GM19035 (cell line): ENCODE measurements around the gene BICDL2.

Experiments
- ATAC-seq: cut with Tn5 transposase; IDR thresholded peaks from one replicate; pipeline ENCODE4 v1.9.1; 2021; ENCODE audit not compliant: unreplicated experiment

BICDL2 gene

DNA sequence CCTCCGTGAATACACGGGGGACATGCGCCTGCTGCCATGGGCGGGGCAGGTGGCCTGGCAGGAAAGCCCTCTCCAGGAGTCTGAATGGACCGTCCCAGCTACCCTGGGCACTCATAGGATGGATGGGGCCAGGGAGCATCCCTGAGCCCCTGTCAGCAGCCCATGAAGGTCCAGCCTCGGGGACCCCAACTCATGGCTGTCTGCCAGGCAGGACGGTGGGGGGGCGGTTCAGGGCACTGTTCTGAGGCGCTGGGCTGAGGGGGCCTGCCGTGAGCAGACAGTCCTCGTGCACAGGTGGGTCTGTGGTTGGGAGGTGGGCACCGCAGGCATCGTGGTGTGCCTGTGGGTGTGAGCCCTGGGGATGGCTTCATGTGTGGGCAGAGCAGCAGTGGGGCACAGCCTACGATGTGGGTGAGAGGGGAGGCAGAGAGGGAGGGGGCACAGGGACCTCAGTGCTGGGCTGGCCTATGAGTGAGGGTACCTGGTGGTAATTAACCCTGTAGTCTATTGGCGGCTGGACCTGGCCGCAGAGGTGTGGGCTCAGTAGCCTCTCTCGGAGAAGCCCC is 50.0 kb downstream of the BICDL2 start:
- no peak for ATAC-seq

DNA sequence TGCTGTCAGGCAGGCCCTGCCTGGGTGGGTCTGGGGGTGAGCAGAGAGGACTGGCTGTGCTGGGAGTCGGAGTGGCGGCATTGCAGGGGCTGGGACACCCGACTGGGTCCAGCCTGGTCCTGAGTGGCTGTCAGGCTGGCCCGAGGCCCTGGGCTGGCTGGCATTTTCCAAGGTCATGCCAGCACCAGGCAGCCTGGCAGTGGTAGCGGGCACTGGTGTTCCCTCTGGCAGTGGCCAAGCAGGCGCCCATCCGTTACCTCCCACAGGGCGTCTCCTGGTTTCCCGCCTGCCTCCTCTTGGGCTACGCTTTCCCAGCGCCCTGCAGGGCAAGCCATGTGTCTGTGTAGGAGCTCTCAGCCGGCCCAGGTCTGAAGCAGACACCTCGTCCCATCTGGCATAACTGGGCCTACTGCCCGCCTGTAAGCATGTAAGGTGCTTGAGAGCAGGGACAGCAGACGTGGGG is 50.8 kb downstream of the BICDL2 start:
- no peak for ATAC-seq

DNA sequence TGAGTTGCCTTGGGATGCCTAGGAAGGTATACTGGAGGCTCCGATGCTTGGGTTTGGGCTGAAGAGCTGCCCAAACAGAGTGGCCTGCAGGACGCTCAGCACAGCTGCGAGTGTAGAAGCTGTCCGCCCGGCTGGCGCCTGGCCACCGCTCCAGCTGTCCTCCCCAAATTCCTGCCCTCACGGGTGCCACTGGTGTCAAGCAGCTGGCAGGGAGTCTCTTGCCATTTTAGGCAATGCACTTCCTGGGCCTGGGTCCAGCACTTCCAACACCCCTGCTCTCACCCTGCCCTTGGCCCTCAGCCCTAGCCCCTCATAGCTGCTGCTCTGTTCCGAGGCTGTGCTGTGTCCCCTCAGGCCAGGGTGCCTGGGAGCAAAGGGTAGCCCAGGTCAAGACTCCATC is 51.3 kb downstream of the BICDL2 start:
- ATAC-seq: no peak

DNA sequence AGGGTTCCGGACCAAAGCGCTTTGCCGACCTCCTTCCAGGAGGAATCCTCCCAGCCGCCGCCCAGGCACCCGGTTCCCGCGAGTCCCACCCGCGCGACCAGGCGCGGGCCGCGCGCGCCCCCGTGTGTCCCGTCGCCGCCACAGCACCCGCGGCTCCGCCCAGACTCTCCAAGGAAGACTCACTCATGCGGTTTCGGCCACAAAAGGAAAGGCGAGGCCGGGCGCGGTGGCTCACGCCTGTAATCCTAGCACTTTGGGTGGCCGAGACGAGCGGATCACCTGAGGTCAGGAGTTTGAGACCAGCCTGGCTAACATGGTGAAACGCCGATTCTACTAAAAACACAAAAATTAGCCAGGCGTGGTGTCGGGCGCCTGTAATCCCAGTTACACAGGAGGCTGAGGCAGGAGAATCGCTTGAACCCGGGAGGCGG is 53.0 kb downstream of the BICDL2 start:
- ATAC-seq: no peak

DNA sequence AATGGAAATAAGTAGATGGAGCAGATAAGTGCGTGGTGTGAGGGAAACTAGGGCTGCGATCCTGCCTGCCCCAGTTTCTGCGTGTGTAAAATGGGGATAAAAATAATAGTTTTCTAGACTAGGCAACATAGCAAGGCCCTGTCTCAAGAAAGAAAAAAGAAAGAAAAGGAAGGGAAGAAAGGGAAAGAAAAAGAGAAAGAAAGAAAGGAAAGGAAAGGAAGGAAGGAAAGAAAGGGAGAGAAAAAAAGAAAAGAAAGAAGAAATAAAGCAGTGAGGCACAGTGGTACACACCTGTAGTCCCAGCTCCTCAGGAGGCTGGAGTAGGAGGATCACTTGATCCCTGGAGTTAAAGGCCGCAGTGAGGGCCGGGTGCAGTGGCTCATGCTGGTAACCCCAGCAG is 54.3 kb downstream of the BICDL2 start:
- no peak for ATAC-seq

DNA sequence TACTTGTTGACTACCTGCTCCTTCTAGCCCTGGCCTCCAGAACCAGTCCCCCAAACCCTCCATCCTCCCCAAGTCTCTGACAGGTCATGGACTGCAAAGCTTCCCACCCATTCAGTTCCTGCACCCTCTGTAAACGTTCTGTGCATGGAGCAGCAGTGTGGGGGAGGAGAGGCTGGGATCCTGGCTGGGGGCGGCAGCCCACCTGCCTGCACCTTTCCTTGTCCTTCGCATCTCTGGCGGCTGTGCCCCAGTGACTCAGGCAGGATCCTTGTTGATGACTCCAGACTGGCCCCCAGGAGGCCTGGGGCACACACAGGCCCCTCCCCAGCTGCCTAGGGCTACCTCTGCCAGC is 54.9 kb downstream of the BICDL2 start:
- ATAC-seq: no peak

DNA sequence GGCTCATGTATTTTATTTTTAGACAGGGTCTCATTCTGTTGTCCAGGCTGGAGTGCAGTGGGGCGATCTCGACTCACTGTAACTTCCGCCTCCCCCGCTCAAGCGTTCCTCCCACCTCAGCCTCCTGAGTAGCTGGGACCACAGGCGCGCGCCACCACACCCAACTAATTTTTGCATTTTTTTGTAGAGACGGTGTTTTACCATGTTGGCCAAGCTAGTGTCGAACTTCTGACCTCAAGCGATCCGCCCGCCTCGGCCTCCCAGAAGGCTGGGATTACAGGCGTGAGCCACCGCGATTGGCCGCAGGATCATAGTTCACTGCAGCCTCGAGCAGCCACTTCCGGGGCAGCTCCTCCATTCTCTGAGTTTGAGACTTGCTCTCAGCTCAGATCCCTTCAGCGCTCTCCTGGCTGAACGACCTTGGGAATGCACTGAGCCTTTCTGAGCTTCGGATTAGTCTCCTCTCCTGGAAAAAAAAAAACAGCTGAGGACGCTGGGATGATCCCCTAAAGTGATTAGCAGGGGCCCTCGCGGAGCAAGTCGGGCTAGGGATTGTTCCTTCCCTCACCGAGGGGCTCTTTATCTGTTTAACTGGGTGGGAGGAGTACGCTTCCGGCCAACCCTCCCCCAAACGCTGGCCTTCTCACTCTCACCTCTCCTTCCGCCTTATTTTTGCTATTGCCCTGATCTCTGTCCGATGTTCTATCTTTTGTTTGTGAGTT is 55.4 kb downstream of the BICDL2 start:
- ATAC-seq: no peak

DNA sequence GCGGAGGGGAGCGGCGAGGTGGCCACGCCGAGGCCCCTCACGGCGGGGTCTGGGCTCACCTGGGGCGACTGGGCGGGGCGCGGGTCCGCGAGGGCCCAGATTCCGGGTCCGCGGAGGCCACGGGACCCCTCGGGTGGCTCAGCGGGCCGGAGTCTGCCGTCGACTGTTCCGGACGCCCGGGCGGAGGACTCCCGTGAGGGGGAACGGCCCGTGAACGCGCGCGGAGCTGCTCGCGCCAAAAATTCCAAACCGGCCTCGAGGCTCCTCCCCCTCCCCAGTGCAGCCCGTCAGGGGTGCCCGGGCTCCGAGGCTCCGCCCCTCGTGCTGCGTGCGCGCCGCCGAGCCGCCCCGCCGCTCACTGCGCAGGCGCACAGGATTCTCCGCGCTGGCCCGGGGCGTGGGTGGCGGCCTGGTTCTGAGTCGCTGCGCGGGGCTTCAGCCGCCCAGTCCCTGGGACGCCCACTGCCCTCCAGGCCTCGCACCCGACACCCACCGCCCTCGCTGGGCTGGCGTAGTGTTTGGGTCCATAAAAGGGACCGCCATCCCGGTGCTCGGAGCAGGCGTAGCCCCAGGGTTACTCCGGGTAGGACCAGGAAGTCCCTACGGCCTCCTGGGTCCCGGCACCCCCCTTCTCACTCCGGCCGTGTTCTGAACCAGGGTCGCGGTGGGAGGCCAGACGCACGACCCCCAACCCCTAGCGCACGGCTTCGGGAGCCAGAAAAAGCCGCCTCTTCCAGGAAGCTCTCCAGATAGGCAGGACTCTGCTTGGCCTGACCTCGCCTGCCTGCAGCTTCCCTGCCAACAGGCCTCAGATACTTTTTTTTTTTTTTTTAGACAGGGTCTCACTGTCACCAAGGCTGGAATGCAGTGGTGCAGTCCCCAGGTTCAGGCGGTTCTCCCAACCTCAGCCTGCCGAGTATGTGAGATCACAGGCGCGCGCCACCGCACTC is 56.2 kb downstream of the BICDL2 start, which contains the start of gene PKMYT1:
Gene PKMYT1, minus strand, starts transcription at position 220 of the 950 bp plus-strand sequence. CDS start 789 bp downstream, outside the sequence.
- ATAC-seq: peak; percentile 81

DNA sequence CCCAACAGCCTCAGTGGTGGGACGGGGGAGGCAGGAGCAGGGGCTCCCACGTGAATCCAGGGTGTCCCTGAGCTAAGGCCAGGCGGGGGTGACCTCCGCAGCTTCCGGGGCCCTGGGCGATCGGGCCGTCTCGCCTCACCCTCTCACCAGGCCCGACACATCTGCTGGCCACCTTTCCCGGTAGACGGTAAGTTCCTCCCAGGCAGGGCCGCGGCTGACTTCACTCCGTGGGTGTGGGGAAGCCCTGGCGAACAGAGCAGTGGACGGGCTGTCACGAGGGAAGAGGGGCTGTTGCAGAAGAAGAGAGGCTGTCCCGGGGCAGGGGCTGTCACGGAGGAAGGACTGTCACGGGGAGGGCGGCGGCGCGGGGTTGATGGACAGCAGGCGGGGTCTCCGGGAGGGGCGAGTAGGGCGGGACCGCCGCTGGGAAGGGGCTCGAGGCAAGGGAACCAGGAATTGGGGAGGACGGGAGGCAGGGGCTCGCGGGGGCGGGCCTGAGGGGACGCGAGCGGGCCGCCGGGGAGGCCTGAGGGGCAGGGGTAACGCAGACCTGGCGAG is 57.0 kb downstream of the BICDL2 start:
- ATAC-seq: no peak
